NCI-H524 treated with DMSO at 0.1 percent for 48 hours (cell line): ENCODE measurements around the gene RGS13.

Experiments used
- DNase-seq: peaks from one replicate; lab custom pipeline; 2025; lab: John Stamatoyannopoulos, UW

The RGS13 gene

DNA sequence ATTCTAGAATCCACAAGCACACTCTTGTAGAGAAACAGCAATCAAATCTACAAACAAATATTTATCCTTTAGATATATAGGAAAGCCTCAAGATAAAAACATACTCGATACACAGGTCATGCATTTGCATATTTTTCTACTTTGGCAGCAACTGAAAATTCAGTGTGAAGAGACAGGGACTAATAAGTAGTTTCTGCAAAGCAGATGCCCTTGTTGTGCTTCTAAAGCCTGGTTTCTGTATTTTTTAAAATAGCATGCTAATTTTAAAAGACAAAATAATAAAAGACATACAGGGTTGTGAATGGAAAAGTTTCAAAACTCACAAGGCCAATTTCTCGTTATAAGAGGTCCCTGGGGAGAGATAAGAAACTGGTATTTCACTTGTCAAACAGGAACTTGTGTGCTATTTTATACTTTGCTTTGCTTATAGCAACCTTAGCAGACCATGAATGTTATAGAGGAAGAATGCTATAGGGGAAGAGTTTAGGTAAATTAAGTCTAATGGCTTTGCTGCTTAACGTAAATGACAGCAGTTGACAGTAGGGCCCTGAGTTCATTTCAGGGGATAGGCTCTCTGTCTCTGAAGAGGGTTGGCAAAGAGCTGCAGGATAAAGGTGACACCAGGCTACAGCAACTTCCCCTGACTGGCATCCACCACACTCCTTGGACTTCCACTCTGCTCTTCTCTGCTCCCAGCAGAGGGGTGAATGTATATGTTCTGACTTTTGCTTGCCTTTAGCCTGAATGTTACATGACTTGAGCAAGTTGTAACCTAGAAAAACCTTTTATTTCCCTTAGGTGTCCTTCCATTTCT, 9.4 kb upstream of the RGS13 start:
- no peak for DNase-seq

DNA sequence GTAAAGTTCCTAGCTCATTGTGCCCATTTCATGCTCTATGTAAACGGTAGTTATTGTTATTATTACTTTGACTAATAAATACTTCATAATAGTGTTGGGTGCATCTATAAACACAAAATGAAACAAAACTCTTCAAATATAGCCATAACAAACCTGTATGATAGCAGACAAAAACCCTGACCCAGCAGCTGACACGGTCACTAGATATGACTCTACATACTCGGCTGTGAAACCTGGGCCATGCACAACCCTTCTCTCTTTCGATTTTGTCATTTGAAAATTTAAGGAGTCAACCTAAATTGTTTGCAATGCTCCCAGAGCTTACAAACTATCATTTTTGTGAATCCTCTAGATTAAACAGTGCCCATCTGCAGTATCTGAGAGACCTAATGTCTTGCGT, 8.0 kb upstream of the RGS13 start:
- no peak for DNase-seq

DNA sequence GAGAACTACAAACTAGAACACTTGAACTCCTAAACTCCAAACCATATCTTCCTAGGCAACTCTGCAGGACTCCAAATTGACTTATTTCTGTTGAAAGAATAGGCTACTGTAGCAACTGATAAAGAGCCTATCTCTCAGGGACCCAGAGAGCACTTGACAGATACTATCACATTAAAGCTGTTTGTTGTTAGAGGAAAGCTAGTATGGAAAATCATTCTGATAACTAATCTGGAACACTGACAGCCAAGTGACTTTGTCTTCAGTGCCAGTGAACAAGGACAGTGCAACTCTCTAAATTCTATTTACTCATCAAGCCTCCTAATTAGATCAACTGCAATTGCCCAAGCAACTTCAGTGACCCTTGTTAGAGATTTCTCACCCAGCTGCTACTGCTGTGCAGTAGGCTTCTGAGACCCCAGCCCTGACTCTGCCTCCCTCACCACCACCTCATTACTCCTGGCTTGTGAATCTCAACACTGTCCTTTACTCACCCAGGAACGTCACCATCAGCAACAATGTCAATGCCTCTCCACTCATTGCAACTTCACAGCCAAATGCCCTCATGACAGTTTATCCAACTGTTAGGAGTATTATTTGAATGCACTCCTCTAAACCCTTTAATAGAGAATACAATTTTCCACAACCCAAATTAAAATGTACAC, 7.4 kb upstream of the RGS13 start:
- DNase-seq, result no peak

DNA sequence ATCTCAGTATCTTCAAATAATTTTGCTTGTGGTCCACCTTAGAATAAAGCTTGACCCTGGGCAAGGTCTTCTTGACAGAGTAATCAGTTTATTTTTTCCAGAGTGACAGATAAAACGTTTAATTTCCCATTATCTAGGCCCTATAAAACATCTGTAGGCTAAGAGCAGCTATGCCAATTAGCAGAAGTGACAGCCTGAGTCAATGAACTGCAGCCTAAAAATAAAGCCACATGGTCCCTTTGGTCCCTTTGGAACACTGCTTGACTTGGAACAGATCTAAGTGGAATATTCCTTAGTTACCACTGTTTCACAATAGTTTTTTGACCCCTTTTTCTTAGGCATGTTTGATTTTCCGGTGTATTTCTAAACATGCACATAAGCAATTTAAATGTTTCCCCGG, 6.3 kb upstream of the RGS13 start:
- DNase-seq, result no peak

DNA sequence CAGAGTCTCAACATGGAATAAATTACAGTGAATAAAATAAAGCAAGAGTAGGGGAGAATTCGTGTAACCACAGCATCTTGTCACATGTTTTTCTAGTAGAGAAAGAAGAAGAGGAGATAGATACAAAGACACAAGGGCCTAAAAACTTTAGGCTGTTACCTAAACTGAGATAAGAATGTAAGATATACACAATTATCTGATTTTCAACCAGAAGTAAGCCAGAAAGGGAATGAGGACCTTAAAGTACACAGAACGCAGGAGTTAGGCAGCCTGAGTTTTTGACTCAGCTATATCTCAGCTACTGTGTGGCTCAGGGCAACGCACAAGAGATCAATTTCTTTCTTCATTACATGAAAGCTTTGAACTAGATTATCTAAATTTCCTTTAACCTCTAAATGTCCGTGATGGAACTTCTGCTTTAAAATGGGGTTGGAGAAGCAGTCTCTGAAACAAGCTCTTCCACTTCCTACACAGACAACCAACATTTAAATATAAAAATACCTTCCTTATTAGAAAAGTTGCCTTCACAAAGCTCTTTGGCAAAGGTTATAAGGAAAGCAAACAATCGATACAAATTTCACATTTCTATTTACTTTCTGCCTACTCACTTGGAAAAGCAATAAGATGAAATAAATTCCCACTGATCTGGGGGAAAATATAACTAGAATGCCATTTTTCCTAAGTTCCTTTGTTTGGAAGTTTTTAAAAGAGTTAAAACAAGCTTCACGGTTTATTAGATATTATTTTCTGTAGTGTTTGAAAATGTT, 5.2 kb upstream of the RGS13 start:
- no peak for DNase-seq

DNA sequence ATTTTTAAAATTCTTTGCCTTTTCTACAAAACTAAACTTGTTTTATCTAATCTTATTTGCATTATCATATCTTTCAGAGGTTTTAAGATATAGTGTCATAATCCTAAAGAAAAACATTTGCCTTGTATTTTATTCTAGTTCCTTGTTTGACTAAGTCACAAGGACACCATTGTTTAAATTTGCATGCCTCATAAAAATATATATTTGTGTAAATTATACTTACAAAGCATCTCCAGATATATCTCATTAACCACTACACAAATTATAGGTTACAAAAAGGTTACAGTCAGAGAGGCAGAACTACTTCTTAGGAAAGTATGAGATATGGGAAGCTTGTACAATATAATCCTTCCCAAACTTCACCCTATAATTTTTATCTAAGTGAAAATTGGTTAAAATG, 4.2 kb upstream of the RGS13 start:
- no peak for DNase-seq

DNA sequence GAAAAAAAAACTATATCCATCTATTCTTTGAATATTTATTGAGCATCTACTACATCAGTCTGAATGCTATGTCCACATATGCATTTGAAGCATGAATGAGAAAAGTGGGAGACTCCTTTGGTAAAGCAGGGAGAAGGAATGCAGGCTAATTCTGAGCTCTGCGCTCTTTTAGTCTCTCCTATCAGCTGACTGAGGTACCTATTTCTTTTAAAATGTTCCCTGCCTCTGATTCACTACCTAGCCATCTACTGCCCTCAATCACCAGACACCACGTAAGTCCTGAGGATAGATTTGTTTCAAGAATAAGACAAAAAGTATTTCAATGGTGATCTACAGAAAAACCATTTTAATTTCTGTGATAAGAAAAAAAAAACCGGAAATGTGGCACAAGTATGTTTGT, 3.8 kb upstream of the RGS13 start:
- no peak for DNase-seq

DNA sequence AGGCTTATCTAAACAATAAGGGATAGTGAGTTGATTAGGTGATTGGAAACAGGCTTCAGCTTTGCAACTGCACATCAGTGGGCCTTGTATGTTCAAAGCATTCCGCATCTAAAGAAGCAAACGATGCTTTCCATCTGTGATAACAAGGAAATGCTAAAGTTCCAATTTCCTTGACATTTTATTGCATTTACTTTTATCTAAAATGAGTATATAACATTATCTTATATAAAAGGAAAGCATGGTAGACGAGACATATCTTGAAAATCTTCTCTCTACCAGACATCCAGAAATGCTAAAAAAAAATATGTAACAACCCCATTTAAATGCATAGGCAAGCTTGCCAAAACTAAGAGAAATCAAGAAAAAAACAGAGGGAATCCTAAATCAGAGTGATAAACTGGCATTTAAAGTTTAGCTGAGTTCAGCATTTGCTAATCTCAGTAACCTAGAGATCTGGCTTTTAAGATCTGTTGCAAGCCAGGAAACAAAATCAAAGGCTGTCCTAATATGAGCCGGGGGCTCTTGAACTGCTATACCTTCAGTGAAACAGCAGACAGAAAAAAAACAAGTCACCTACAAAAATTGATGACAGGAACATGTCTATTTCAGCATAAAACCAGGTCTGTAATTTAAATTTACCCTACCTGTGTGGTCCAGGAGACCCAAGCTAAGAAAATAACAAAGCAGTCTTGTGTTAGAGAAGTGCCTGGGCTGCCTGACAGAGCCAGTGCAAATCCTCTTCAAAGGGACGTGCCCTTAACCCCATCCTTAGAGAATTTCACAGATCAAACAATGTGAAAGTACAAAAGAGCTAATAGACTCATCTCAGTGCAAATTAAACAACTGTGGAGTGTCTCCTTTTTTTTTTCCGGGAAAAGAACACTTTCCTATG, 3.1 kb upstream of the RGS13 start:
- no peak for DNase-seq

DNA sequence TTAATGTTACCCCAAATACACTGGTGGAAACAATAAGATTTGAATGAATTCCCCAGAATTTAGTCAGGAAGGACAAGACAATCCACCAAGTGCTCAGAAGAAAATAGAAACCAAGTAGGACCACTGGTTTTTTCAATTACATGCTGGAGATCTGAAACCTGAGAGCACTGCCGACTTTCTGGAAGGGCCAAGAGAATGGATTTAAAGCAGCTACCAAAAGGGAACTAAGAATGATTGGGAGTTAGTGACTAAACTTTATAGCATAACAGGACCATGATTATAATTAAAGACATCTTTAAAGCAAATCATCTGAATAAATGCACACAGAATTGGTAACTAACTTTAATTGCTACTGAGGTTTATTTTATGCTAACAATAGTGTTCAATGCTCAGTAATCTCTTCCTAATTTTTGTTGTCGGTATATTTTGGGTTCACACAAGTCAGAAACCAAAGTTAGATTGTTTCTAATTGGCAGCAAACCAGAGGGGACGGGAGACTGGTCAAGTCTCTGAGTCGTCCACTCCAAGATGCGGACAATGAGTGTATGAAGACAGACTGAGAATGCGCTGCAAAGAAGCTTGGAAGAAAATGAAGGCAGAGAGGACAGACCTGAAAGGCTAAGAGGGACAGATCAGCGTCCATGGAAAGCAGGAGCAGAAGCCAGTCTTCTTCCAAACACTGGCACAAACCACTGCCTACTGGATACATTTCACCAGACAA, 2.3 kb upstream of the RGS13 start:
- DNase-seq, result no peak

DNA sequence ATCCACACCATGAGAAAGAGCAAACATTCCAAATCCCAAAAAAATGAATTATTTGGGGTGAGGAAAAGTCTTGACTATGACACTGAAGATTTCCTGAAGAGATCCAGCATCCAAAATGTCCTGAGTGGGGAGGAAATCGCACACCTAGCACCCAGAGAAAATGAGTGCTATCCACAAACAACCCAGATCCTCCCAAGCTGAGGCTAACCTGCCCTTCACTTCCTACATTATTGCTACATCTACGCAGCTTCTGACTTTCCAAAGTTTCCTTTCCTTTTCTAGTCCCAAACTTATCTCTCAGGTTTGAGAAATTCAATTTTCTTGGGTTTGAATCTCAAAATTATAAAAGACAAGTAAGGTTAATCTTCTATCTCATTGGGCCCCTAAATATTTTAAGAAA, 906 bp upstream of the RGS13 start:
- no peak for DNase-seq

DNA sequence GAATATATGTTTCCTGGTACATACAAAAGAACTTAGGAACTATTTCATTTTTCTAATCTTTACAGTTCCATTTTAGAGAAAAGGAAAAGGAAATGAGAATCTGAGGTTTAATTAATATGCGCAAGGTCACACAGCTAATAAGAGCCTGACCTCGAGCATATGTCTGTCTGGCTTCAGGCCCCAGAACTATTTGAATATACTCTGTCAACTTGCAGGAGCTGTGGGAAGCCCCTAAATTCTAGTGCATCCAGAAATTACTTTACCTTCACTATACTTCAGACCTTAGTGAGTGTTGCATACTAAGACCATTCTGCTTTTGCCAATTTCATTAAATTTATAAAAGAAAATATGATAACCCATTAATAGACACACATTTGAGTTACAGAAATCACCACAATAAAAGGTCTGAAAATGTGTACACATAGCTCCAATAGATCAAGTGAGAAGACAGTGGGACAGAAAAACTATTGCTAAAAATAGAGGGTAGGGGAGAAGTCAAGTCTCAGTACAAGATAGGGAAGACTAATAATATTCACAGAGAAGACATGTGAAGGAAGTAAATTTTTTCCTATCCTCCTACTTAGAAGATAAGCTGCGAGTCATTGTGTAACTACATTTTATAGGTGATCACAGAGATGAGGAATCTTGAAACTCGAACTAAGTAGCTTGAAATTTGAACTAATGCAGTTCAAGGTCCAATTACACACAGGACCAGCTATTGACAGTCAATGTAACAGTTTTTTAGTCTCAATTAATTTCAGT, 3.8 kb downstream of the RGS13 start:
- DNase-seq, result no peak

DNA sequence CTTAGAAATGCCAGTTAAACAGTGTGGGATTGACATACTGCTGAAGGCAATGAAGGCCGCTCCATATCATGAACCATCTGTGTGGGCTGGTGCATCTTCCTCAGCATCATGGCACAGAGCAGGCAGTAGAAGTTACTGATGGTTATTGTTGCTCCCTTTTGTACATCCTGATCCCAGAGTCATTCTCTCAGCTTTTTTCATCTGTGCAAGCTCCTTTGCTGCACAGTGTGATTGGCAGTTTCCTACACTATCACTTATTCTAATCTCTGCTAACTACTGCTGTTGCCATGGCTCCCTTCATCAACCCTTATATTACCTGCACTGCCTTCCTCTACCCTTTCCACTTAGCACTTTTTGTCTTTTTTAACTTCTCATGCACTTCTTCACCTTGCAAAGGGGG, 16.2 kb downstream of the RGS13 start:
- no peak for DNase-seq

DNA sequence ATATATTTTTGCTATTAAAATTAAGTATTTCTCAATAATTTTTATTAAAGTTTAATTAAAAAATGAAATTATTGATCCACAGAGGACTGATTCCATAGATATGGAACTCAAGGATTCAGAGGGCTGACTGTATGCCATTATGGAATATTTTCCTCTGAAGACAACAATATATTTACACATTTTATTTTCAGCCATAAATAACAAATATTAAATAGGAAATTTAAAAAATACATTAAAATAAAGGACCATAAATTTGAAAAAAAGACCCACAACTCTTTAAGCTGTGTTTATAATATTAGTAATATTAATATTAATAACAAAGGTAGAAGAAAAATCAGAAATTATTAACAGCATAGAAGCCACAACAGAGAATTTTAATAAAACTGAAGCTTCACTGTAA, 18.2 kb downstream of the RGS13 start:
- no peak for DNase-seq

DNA sequence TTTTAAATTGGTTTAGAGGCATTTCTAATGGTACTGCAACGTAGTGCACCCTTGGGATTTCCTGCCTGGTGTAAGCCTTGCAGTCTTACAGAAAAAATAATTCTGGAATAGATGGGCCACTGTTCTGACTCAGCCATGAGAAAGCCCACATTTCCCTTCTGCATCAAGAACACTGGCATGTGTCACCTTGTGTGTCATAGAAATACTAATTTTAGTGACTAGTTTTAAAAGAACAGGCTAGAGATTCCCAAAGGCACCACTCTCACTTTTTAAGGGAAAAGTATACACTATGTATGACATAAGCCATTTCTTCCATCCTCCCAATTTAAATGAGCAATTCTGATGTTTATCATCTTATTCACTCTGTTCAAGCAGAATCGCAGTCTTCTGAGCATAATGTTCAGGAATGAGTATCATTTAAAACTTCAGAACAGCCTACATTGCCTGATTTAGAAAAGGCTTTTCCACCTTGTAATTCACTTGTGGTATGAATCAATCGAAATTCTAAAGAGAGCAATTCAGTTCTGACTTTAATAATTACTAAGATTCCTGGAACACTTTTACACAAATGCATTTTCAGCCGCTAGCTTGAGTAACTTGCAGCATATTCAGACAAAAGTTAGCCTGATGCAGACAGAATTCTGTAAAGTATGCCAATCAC, 18.8 kb downstream of the RGS13 start:
- DNase-seq, result no peak

DNA sequence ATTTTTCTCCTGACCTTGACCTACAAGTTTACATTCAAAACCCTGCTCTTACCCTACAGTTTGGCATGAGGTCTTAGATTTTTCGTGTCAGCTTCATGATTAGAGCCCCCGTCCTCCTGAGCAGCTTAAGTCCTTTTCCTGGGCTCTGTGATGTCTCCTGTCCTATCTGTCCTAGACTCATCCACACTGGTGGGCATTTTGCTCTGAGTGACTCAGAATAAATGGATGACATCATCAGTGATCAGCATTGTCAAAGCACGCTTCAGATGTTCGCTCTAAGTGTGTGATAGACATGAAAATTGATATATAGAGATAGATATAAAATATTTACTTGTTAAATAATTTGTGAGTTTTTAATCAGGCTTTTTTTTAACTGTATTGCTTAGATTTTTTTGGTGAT, 21.8 kb downstream of the RGS13 start:
- no peak for DNase-seq

DNA sequence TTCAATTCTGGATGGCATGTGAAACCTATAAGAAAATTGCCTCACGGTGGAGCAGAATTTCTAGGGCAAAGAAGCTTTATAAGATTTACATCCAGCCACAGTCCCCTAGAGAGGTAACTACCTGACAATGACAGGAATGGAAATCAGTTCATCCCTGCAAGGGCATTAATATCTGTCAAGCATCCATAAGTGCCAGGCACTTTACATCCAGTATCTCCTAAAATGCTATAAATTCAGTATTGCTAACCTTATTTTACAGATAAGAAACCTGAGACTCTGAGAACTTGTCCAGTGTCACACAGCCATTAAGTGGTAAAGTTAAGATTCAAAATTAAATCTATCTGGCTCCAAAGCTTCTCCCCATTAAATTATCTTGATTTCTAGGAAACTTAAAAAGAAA, 22.3 kb downstream of the RGS13 start:
- no peak for DNase-seq

DNA sequence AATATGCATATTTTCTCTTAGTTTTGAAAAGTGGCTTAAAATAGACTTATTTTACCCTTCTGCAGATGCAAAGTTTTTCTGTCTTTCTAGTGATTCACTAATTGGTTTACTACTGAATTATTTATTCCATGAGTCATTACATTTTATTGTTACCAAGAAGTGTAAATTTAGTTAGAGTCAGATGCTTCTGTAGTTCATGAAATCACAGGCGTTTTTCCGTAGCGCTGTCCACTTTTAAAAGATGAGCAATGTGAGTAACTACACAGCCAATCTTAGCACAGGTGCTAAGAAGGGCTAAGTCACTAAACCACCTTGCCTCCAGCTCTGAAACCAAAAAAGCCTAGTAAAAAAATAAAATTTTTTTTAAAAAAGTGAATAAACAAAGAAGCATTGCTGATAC, 24.7 kb downstream of the RGS13 start:
- DNase-seq, result no peak

DNA sequence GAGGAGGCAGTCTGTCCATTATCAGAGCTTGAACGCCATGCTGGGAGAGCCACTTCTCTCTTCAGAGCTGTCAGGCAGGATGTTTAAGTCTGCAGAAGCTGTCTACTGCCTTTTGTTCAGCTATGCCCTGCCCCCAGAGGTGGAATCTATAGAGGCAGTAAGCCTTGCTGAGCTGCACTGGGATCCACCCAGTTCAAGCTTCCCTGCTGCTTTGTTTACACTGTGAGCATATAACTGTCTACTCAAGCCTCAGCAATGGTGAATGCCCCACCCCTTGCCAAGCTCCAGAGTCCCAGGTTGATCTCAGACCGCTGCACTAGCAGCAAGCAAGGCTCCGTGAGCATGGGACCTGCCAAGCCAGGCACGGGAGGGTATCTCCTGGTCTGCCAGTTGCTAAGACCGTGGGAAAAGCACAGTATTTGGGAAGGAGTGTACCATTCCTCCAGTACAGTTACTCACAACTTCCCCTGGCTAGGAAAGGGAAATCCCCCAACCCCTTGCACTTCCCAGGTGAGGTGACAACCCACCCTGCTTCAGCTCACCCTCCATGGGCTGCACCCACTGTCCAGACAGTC, 32.5 kb downstream of the RGS13 start:
- no peak for DNase-seq

DNA sequence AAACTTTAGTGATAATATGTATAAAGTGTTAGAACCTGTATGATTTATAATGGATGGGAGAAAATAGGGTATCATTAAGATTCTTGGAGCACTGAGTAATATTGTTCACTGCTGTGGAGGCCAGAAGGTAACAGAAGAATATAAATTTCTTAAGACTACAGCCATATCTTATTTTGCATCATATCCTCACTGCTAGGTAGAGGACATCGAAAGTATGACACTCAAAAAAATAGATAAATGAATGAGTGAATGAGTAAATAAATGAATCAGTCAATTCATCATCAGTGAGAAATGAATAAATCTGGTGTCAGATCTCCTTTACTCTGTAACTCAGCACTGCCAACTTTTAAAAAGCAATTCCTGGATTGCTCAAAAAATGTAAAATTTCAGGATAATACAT, 33.2 kb downstream of the RGS13 start:
- no peak for DNase-seq

DNA sequence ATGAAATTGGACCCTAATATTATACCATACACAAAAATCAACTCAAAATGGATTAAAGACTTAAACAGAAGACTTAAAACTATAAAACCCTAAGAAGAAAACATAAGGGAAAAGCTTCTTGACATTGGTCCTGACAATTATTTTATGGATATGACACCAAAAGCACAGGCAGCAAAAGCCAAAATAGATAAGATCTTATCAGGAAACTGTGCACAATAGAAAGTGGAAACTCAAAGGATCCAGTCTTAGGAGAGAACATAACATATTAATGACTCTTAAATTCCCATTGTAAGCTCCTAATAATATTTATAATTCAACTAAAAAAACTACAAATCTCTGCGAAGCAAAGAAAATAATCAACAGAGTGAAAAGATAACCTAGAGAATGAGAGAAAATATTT, 39.8 kb downstream of the RGS13 start:
- DNase-seq, result no peak
